ENCODE results near the gene ST7L.

- no peak for TF ChIP-seq CTCF (IDR thresholded peaks at IDR 0.05; ENCODE audit: low read length)
- no peak for TF ChIP-seq EZH2phosphoT487 (IDR thresholded peaks at IDR 0.05; ENCODE audit: low read length)
- no peak for TF ChIP-seq EZH2 (optimal IDR thresholded peaks at IDR 0.05; ENCODE audit: low read depth, low read length)
These were observed 113.5 kb downstream of the ST7L start for GRCh38 chr1:112505400-112505785.
